Upper lobe of left lung (tissue), 6 donors: ENCODE data around the gene ECE1. TPM values are rescaled to one million over a fixed set of nuclear protein-coding genes. Genes with fewer than 3 reads are reported as not detected.
A peak's percentile ranks its signal among the peaks of the same experiment; 100 is the strongest.

Experiments
- ATAC-seq, 2 donors: fragments of 200-7000 bp; cut with Tn5 transposase; one replicate each; pipeline ENCODE4 v1.9.1; 2022; ENCODE audit warnings: mild to moderate bottlenecking in 2 of 2, moderate library complexity in 2 of 2; ENCODE audit not compliant: low FRiP score in 2 of 2
- DNase-seq, 2 donors: peaks; one replicate each; pipeline ENCODE4 v3.0.0-alpha.2; 2019 to 2020
- H3K27ac ChIP-seq, 4 donors: fragments of 200-600 bp; sonication (generic); one replicate each; pipeline ENCODE4 v1.5.1; 2016 to 2019
- H3K27me3 ChIP-seq, 4 donors: fragments of 200-600 bp; sonication (generic); one replicate each; pipeline ENCODE4 v1.5.1; 2017 to 2019
- H3K36me3 ChIP-seq, 4 donors: fragments of 200-600 bp; sonication (generic); one replicate each; pipeline ENCODE4 v1.5.1; 2016 to 2019
- H3K4me1 ChIP-seq, 4 donors: fragments of 200-600 bp; sonication (generic); one replicate each; pipeline ENCODE4 v1.5.1; 2018 to 2019
- H3K4me3 ChIP-seq, 4 donors: fragments of 200-600 bp; sonication (generic); one replicate each; pipeline ENCODE4 v1.5.1; 2017 to 2019; ENCODE audit warnings: mild to moderate bottlenecking in 2 of 4, moderate library complexity in 1 of 4
- H3K9me3 ChIP-seq, 4 donors: fragments of 200-600 bp; sonication (generic); one replicate each; pipeline ENCODE4 v1.5.1; 2018 to 2019
- EP300 ChIP-seq, 4 donors: sonication (generic); formaldehyde crosslinking; IDR thresholded peaks; one replicate each; pipeline ENCODE4 v1.5.1; 2017; ENCODE audit warnings: antibody characterized with exemption in 4 of 4, control low read depth in 2 of 4
- POLR2A ChIP-seq, 4 donors: fragments of 450-650 bp; IDR thresholded peaks; one replicate each; pipeline ENCODE4 v1.5.1; 2016 to 2017; ENCODE audit warnings: antibody characterized with exemption in 4 of 4, mild to moderate bottlenecking in 2 of 4
- POLR2AphosphoS5 ChIP-seq, 2 donors: sonication (generic); formaldehyde crosslinking; IDR thresholded peaks; one replicate each; pipeline ENCODE4 v1.5.1; 2017; ENCODE audit warnings: antibody characterized with exemption in 2 of 2
- WGBS, 2 donors: methylation state at CpG; one replicate each; pipeline ENCODE4 v1.1.5; 2017 to 2018; 5-methylcytosine and 5-hydroxymethylcytosine counted together
- total RNA-seq, 6 donors: library from RNA; depleted of rRNA in 4 of 6; stranded (reverse); fragments of >200 nt in 4 of 6; gene quantifications; one replicate each; pipeline versions ENCODE4 v1.1.0 to v1.2.1, GENCODE V29; 2016 to 2021
- TF ChIP-seq, protein P1 (sequence below), 6 experiments: fragments of 450-650 bp in 4 of 6; fragments of 200-600 bp in 2 of 6; sonication (generic) in 2 of 6; IDR thresholded peaks; one replicate each; pipeline ENCODE4 v1.5.1; 2016 to 2019; ENCODE audit warnings: antibody characterized with exemption in 6 of 6
- donor health status: DM: no; HTN: no; CAD: no; lungs with moderate emphysema.
- donor health status: DM: no; HTN: yes; CAD: no; lungs with severe emphysema.

The ECE1 gene
- total RNA-seq, 6 donors from 2014 or later: 55.8 to 120 (median 74.8) TPM

- peak in 1 of 2 donors; percentile 34 for ATAC-seq
Observed at GRCh38 chr1:21318714-21319159, 28.5 kb upstream of the ECE1 start.

GRCh38 chr1:21318057-21318713 lies 27.9 kb upstream of the ECE1 start:
- DNase-seq (no peak), ATAC-seq (no peak)
- Histone ChIP-seq H3K27ac (peak overlapping the region; percentile 61 to 88 (median 78)), H3K36me3 (no peaks in the 10 kb centered on the region), H3K9me3 (no peaks in the 10 kb centered on the region), H3K27me3 (no peaks in the 10 kb centered on the region), H3K4me1 (peaks cover 60 to 82% (median 74%) of the 10 kb centered on the region in 4 donors), H3K4me3 (no peak overlapping the region)
- TF ChIP-seq EP300 (IDR thresholded peaks at IDR 0.05) (no peak), POLR2AphosphoS5 (IDR thresholded peaks at IDR 0.05) (no peak), POLR2A (IDR thresholded peaks at IDR 0.05) (no peak)
- TF ChIP-seq, protein P1, sequence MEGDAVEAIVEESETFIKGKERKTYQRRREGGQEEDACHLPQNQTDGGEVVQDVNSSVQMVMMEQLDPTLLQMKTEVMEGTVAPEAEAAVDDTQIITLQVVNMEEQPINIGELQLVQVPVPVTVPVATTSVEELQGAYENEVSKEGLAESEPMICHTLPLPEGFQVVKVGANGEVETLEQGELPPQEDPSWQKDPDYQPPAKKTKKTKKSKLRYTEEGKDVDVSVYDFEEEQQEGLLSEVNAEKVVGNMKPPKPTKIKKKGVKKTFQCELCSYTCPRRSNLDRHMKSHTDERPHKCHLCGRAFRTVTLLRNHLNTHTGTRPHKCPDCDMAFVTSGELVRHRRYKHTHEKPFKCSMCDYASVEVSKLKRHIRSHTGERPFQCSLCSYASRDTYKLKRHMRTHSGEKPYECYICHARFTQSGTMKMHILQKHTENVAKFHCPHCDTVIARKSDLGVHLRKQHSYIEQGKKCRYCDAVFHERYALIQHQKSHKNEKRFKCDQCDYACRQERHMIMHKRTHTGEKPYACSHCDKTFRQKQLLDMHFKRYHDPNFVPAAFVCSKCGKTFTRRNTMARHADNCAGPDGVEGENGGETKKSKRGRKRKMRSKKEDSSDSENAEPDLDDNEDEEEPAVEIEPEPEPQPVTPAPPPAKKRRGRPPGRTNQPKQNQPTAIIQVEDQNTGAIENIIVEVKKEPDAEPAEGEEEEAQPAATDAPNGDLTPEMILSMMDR (IDR thresholded peaks at IDR 0.05): no peak
- WGBS, 2 donors: 81 to 86% methylated on average over 12 to 13 of the region's 13 CpGs

More at GRCh38 chr1:21318714-21319159, 28.5 kb upstream of the ECE1 start:
- DNase-seq: peak; percentile 66 to 85
- TF ChIP-seq, protein P1 (IDR thresholded peaks at IDR 0.05): no peak
- TF ChIP-seq EP300 (IDR thresholded peaks at IDR 0.05): peak in 1 of 4 donors; percentile 19
- TF ChIP-seq POLR2A (IDR thresholded peaks at IDR 0.05): no peak
- peak; percentile 16 to 49 for TF ChIP-seq POLR2AphosphoS5 (IDR thresholded peaks at IDR 0.05)
- Histone ChIP-seq H3K9me3 (no peaks in the 10 kb centered on the region), H3K36me3 (no peaks in the 10 kb centered on the region), H3K4me1 (peaks cover 64 to 82% (median 77%) of the 10 kb centered on the region in 4 donors), H3K4me3 (no peak overlapping the region), H3K27me3 (no peaks in the 10 kb centered on the region), H3K27ac (peak overlapping the region; percentile 61 to 88 (median 78))
- 54 to 60% methylated on average over 15 to 16 of the region's 16 CpGs for WGBS, 2 donors

DNA sequence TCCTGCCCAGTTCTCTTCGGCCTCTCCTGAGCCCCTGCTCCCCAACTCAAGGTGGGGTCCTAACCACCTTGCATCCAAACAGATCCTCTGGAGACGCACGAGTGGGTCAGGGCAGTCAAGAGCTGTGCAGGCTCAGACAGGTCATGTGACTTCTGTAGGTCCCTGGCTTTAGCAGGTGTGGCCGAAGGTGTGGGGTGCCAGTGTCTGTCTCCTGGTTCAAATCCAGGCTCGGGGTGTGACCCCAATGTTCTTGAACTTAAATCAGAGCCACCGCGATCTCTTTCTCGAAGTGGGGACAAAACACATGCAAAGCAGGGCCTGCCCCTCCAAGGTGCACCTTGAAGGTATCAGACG lies 27.4 kb upstream of the ECE1 start:
- Histone ChIP-seq H3K4me1 (peaks cover 55 to 80% (median 70%) of the 10 kb centered on the region in 4 donors), H3K4me3 (no peak overlapping the region), H3K27ac (peak overlapping the region; percentile 61 to 88 (median 78)), H3K9me3 (no peaks in the 10 kb centered on the region), H3K36me3 (no peaks in the 10 kb centered on the region), H3K27me3 (no peaks in the 10 kb centered on the region)
- no peak for TF ChIP-seq POLR2AphosphoS5 (IDR thresholded peaks at IDR 0.05)
- no peak for TF ChIP-seq POLR2A (IDR thresholded peaks at IDR 0.05)
- TF ChIP-seq, protein P1 (IDR thresholded peaks at IDR 0.05): no peak
- no peak for TF ChIP-seq EP300 (IDR thresholded peaks at IDR 0.05)
- DNase-seq (no peak), ATAC-seq (no peak)
- WGBS, 2 donors: 84 to 88% methylated on average over 5 to 9 of the region's 9 CpGs

DNA sequence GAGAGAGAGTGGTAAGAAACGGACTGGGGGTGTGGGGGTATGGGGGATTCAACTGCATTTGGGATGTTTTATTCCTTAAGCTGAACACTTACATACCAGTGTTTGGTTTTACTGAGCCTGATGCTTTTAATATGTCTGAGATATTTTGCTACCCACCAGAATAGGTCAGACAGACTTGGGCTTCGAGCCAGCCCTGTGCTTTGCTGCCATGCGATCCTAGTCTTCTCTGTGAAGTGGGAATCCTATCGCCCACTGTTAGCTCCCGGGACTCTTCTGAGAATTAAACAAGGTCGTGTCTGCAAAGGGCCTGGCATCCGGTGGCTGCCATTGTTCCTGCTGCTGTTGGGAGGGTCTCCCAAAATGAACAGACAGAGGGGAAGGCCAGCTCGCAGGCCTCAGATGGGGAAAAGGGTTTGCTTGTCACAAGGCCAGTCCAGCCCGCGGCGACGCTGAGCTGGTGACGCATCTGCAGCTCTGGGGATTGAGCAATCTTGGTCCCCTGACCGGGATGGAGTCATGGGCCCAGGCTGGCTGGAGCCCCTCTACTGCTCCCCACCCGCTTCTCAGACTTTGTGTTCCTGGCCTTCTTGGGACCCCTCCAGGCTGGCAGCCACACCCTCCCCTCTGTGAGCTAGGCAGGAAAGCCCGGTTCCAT lies 26.9 kb upstream of the ECE1 start:
- no peak overlapping the region for H3K4me3 ChIP-seq
- peaks cover 50 to 75% (median 65%) of the 10 kb centered on the region in 4 donors for H3K4me1 ChIP-seq
- TF ChIP-seq POLR2AphosphoS5 (IDR thresholded peaks at IDR 0.05): peak in 1 of 2 donors; percentile 71
- TF ChIP-seq EP300 (IDR thresholded peaks at IDR 0.05): peak in 2 of 4 donors; percentile 67 to 83
- no peak for TF ChIP-seq POLR2A (IDR thresholded peaks at IDR 0.05)
- no peaks in the 10 kb centered on the region for H3K9me3 ChIP-seq
- no peaks in the 10 kb centered on the region for H3K36me3 ChIP-seq
- DNase-seq: peak; percentile 79 to 86
- peak overlapping the region; percentile 61 to 88 (median 78) for H3K27ac ChIP-seq
- WGBS, 2 donors: 43 to 56% methylated on average over 9 to 16 of the region's 16 CpGs
- ATAC-seq: peak; percentile 54 to 76
- no peaks in the 10 kb centered on the region for H3K27me3 ChIP-seq

GRCh38 chr1:21314743-21315396 lies 24.6 kb upstream of the ECE1 start:
- ATAC-seq (no peak), DNase-seq (no peak)
- H3K36me3 ChIP-seq: no peaks in the 10 kb centered on the region
- peaks cover 29 to 54% (median 43%) of the 10 kb centered on the region in 4 donors for H3K4me1 ChIP-seq
- no peaks in the 10 kb centered on the region for H3K27me3 ChIP-seq
- no peak overlapping the region for H3K4me3 ChIP-seq
- 84 to 95% methylated on average over 2 of the region's 2 CpGs for WGBS, 2 donors
- TF ChIP-seq EP300 (IDR thresholded peaks at IDR 0.05): no peak
- TF ChIP-seq, protein P1 (IDR thresholded peaks at IDR 0.05): no peak
- no peak for TF ChIP-seq POLR2A (IDR thresholded peaks at IDR 0.05)
- no peak for TF ChIP-seq POLR2AphosphoS5 (IDR thresholded peaks at IDR 0.05)
- no peaks in the 10 kb centered on the region for H3K9me3 ChIP-seq
- peak overlapping the region in 3 of 4 donors; percentile 8 to 74 (median 36) for H3K27ac ChIP-seq
